Stimulated activated CD4-positive, alpha-beta T cell treated with anti-CD3 and anti-CD28 coated beads, Interleukin-15, amount 100 ng/mL, for 1 hour (primary cell): ENCODE results near the gene MT2A.
A peak's percentile ranks its signal among the peaks of the same experiment; 100 is the strongest.

Experiments
- DNase-seq, 2 donors: peaks; one replicate each; pipeline ENCODE4 v3.0.0-alpha.2; 2020; ENCODE audit warnings: low read depth in 1 of 2, low spot score in 1 of 2

The MT2A gene

DNA sequence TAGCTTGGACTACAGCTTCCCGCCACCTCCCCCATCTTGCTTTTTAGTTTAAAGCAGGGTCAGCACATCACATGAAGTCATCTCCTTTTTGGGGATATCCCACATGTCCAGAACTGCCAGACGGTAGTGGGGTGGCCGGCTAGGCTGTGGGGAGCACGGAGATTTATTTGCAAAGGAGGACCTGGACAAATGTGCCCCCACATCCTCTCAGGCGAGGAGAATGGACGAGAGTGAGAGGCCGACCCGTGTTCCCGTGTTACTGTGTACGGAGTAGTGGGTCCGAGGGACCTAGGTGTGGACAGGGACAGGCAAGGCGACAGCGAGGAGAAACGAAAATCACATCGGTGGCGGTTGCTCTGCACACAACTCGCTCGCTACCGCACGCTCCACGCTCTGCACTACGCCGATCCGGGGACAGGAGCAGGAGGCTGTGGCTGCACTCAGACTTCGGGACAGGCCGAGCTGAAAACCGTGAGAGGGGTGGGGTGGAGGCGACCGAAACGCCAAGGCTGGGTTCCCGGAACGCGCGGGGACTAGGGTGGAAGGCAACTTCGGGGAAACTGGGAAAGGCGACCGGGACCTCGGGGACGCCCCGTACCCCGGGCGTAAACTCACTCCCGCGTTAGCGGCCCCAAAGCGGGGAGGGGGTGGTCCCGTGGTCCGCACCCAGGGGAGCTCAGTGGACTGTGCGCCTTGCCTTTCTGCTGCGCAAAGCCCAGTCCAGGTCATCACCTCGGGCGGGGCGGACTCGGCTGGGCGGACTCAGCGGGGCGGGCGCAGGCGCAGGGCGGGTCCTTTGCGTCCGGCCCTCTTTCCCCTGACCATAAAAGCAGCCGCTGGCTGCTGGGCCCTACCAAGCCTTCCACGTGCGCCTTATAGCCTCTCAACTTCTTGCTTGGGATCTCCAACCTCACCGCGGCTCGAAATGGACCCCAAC is 29.7 kb downstream of the MT2A start, which contains the start of gene MT1A:
MT1A (plus strand) TSS at position 853 of the 937 bp plus-strand sequence; CDS start at position 926, 73 bp downstream.
- DNase-seq: no peak

DNA sequence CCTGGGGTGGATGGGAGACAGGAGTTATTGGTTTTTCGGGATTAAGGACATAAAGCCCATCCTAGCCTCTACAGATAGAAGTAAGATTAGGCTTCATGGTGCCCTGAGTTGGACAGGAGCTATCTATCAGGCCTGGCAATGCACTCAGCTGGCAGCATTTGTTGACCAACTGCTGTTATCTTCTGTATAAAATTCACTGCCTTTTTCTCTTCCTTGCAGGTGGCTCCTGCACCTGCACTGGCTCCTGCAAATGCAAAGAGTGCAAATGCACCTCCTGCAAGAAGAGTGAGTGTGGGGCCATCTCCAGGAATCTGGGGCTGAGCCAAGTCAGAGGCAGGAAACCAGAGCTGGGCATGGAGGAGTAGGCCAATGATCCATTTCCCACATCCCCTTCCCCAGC is 30.7 kb downstream of the MT2A start:
- no peak for DNase-seq

DNA sequence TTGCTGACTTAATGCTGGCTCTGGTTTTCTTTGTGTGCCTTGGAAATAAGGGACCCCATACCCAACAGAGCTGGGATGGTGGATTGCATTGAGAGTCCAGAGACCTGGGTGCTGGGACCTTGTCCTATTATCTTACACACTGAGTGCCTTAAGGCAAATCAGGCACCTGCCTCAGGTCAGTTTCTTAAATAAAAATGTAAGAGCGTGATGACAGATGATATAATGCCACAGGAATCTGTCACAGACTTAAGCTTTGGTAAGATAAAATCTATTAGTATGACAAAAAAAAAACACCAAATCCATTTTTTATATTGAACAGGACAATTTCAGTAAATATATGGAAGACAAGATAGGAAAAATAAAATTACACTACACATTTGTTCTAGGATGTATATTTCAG is 31.7 kb downstream of the MT2A start:
- DNase-seq: no peak

- DNase-seq: no peak
Measured at GRCh38 chr16:56641166-56641565, 32.8 kb downstream of the MT2A start.

DNA sequence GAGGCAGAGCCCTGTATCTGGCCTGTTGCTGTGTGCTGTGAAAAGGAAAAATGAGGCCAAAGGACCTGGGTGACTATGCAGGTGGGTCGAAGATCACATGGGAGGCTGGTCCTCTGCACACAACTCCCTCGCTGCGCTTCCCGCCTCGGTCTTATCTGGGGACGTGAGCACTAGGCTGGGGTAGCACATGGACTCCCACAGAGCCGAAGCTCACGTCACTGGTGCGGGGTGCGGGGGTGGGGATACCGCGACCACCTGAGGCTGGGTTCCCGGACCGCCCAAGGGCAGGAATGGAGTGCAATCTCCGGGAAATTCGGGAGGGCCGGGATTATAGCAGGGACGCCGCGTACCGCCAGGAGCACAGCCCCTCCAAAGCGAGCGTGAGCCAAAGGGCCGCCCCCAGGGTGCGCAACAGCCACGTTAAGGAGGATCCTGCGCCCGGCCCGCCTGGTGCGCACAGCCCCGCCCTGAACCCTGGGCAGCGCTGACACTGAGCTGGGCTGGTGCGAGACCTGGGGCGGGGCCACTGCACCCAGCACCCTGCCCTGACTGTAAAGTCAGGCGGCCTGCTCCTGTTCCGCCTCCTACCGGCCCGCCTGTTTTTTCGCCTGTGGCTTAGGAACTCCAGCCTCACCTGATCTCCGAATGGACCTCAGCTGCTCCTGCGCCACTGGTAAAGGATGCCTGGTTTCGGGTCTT is 34.8 kb downstream of the MT2A start:
- DNase-seq: peak; percentile 40 to 62

DNA sequence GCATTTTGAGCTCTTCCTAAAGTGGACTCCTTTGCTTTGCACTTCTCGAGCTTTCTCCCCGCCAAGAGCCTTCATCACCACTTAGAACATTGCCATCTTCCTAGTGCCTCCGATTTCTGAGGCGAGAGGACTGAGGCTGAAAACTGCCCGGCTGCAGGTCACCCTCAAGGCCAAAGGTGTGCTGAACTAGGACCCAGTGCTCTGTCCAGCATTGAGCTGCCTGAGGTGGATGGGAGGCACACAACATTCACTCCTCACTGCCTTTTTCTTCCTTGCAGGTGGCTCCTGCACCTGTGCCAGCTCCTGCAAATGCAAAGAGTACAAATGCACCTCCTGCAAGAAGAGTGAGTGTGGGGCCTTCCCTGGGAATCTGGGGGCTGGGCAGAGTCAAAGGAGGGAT is 35.4 kb downstream of the MT2A start:
- DNase-seq: no peak

- DNase-seq: no peak
Measured at GRCh38 chr16:56645311-56645710, 36.9 kb downstream of the MT2A start.

DNA sequence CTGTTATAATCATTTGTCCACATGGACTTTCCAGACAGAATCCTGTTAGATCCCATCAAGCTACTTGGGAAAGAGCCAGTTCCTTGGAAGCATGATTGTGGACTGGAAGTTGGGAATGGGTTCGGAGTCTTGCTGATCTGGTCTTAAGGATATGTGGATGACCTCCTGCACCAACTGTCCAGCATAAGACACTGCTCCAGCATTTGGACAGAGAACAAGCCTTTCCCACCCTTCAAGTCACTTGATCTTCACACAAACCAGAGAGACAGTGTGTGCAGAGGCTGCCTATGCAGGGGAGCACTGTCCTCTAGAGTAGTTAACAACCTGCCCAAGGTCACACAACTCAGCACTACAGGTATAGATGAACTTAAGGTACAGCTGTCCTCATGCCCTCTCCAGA is 37.5 kb downstream of the MT2A start:
- DNase-seq: no peak

DNA sequence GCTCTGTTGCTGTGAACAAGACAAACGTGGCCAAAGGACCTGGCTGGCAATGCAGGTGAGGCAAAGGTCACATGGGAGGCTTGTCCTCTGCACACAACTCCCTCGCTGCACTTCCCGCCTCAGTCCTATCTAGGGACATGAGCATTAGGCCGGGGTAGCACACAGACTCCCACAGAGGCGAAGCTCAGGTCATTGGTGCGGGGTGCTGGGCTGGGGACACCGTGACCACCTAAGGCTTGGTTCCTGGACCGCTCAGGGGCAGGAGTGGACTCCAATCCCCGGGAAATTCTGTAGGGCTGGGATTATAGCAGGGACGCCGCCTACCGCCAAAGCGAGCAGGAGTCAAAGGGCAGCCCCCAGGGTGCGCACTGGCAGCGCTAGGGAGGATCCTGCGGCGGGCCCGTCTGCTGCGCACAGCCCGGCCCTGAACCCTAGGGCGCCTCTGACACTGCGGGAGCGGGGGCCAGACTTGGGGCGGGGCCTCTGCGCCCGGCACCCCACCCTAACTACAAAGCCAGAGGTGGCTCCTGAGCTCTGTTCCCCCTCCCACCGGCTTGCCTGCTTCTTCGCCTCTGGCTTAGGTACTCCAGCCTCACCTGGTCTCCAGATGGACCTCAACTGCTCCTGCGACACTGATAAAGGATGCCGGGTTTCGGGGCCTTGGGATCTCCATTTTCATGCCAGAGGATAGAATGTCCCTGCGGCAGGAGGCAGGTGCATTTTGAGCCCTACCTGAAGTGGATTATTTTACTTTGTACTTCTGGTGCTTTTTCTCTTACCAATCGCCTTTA is 39.5 kb downstream of the MT2A start:
- DNase-seq: no peak

- no peak for DNase-seq
Measured at GRCh38 chr16:56649271-56649670, 40.9 kb downstream of the MT2A start.

DNA sequence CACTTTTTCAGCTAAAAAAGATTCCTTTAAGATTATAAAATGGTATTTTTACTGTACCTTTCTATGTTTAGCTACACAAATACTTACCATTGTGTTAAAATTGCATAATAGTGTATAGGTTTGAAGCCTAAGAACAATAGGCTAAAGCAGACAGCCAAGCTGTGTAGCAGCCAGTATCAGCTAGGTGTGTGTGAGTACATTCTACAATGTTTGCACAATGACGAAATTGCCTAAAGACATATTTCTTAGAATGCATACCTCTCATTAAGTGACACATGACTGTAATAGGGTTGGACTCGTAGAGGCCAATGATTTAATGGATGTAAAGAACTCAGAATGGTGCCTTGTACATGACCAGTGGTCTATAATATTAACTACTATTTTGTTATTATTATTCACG is 41.4 kb downstream of the MT2A start:
- no peak for DNase-seq

- DNase-seq: no peak
Measured at GRCh38 chr16:56651586-56651985, 43.2 kb downstream of the MT2A start, which contains the start of gene MT1B. TSS of gene MT1B (plus strand) at chr16:56651886. CDS start at chr16:56651954, 68 bp downstream.

- DNase-seq: no peak
Measured at GRCh38 chr16:56652600-56652999, 44.2 kb downstream of the MT2A start.

DNA sequence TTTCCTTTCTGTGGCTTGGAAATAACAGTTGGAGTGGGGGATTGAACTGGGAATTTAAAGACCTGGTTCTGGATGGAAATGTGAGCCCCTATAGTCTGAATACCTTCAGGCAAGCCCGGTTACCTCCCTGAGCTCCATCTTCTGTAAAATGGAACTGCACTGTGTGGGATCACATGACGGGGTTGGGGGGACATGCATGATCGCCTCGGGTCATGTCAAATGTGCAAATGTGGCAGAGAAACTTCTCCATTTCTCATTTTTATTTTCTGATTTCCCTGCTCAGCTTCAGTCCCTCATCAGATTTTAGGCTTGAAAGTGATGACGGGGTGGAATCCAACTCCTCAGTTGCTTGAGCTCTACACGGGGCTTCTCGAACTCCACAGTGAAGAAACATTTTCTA is 44.8 kb downstream of the MT2A start:
- DNase-seq: no peak

GRCh38 chr16:56657555-56658326 is 49.4 kb downstream of the MT2A start, which contains the start of gene MT1F:
TSS of gene MT1F (plus strand) at chr16:56657959. CDS start at chr16:56658059, 100 bp downstream.
- DNase-seq: peak; percentile 36 to 63

DNA sequence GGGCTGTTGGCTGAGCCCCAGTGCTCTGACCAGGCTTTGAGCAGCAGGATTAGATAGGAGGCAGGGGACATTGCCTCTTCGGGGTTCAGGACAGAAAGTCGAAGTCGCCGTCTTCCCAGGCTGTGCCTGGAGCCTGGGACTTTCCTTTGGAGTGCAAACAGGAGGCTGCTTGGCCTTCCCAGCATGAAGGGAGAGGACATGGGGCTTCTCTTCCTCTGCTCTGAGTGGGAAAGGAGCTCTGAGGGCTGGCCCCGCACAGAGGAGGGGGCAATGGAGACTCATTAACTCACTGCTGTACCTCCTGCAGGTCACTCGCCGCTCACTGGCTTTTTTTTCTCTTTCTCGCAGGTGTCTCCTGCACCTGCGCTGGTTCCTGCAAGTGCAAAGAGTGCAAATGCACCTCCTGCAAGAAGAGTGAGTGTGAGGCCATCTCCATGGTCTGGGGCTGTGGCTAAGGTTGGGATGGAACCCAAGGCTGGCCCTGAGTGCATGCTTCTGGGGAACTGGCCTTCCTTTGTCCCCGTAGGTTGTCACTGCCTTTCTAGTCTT is 50.0 kb downstream of the MT2A start:
- no peak for DNase-seq
